NCI-H2227 (cell line): ENCODE measurements around the gene TFB2M.

Experiments
- DNase-seq: peaks from one replicate; lab custom pipeline; 2025; ENCODE audit not compliant: unreplicated experiment; lab: John Stamatoyannopoulos, UW

Gene TFB2M

DNA sequence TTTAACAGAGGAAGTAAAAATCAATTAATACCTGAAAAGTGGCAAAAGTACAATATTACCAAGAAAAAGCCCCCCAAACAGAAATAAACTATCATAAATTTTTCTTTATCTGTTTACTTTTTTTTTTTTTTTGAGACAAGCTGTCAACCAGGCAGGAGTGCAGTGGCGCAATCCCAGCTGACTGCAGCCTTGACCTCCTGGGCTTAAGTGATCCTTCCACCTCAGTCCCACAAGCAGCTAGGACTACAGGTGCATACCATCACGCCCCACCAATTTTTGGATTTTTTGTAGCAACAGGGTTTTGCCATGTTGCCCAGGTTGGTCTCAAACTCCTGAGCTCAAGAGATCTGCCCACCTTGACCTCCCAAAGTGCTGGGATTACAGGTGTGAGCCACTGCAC lies 8.0 kb downstream of the TFB2M start:
- no peak for DNase-seq

DNA sequence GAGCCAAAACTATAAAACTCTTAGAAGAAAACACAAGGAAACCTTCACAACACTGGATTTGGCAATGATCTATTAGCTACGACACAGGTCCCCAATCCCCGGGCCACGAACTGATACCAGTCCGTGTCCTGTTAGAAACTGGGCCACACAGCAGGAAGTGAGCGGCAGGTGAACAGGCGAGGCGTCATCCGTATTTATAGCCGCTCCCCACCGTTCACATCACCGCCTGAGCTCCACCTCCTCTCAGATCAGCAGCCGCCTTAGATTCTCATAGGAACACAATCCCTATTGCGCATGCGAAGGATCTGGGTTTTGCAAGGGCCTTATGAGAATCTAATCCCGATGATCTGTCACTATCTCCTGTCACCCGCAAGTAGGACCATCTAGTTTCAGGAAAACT lies 11.9 kb downstream of the TFB2M start:
- no peak for DNase-seq

DNA sequence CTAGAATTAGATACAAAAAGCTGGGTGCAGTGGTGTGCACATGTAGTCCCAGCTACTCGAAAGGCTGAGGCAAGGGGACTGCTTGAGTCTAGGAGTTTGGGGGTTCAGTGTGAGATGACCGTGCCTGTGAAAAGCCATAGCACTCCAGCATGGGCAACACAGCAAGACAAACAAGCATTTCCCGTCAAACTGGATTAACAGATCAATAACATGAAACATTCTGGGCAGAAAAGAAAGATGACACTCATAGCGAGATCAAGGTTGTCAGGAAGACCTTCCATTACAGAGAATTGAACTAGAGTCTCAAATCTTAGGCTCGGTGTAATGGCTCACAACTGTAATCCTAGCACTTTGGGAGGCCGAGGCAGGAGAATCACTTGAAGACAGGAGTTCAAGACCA lies 14.0 kb downstream of the TFB2M start:
- DNase-seq: no peak

DNA sequence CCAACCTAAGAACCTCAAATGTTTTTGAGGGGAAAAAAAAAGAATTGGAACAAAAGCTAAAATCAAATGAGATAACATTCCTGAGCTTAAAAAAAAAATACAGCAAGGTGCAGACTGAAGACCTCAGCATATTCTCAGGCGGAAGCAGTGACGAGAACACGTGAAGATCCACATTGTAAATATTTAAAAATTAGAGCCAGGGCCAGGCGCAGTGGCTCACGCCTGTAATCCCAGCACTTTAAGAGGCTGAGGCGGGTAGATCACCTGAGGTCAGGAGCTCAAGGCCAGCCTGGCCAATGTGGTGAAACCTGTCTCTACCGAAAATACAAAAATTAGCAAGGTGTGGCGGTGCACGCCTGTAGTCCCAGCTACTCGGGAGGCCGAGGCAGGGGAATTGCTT lies 15.7 kb downstream of the TFB2M start:
- no peak for DNase-seq

DNA sequence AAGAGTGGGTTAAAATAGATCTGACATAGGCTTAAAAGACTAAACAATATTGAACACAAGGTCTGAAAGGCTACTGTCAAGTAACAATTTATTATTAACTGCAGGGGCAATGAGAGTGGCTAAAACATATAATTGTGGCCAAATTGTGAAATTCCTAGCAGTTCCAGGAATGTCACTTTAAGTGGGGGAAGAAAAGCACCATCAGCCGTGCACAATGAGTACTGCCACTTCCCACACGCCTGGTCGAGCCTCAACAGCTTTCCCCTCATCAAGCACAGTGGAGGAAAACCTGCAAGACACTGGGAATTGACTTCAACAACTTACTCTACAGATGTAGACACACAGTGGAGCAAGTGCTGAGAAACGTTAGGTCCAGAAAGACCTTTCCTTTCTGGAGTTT lies 16.4 kb downstream of the TFB2M start:
- no peak for DNase-seq

DNA sequence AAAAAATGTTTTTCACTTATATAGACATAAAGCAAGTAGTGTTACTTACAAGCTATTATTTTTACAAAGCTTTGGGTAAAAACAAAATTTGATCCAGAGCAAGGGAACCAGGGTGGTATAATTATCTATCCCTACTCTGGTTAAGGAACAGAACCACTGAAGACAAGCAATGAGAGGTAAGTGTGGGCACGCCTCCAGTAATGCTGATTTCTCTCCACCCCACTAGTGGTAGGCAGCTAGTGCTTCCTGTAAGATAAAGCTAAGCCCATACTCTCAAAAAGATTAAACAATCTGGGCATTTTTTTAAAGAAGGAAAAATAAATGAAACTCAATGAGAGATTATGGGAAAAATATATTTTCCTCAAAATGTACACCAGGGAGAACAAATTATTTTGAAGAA lies 22.1 kb downstream of the TFB2M start:
- no peak for DNase-seq

DNA sequence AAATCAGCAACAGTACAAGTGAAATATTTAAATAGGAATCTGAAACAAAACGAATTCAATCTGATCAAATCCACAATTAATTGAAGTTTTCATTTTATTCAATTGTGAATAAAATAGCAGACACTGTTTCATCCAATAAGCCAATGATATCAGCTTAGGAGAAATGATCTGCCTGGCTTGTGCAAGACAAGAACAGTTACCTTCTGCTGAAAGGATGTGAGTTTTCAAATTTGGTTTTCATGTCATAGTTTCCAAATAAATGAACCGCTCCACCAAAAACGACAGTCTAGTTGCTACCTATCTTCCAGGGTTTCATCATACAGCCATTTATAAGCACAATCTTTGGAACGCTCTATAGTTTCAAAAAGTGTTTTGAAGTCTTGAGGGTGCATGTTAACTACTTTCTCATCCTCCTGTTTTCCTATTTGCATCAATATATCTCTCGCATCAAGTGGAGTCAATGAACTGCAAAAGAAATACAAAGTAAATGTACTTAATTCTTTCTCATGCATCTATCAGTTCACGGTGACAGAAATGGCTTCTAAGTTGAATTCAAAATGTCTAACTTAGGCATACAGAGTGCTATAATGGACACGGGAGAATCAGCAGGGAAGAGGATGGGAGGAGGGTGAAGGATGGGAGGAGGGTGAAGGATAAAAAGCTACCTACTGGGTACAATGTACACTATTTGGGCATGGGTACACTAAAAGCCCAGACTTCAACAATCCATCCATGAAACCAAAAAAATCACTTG lies 25.1 kb downstream of the TFB2M start:
- no peak for DNase-seq

DNA sequence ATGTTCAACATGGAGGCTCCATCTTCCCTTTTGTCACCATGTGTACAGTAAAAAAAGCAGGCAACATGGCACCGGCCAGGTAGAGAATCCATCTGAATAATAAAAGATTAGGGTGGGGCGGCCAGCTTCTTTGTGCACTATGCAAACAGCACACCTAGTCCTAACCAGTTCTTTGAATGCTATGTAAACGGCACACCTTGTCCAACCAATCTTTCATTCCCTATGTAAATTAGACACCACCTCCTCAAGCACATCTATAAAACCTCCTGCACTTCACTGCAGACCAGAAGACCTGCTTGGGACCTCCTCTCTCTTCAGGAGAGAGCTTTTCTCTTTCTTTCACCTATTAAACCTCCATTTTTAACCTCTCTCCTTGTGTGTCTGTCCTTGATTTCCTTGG lies 28.2 kb downstream of the TFB2M start:
- DNase-seq: no peak

DNA sequence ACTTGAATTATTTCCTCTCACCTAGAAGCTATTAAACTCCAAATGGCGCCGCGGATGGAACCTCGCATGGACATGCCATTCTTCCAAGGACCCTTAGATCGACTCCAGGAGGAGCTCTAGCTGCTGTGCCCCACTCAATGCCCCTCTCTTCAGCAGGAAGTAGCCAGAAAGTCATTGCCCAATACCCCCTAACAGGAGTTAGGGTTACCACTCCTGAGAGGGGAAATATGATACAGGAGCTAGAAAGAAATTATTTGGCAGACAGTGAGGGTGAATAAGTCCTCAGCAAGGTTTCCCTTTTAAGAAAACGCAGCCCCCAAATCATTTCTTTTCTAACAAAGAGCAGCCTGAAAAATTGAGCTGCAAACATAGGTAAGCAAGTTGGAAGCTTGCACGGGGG lies 28.6 kb downstream of the TFB2M start:
- no peak for DNase-seq

DNA sequence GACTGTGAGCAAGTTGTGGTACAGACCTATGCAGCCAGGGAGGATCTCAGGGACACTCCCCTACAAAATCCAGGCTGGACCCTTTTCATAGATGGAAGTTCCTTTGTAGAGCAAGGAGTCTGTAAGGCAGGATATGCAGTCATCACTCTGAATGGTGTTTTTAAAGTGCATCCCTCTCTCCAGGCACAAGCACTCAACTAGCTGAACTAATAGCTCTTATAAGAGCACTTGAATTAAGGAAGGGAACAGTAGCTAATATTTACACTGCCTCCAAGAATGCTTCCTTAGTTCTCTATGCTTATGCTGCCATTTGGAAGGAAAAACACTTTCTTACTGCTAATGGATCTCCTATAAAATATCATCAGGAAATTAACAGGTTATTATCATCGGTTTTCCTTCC lies 31.9 kb downstream of the TFB2M start:
- peak; percentile 18 for DNase-seq

DNA sequence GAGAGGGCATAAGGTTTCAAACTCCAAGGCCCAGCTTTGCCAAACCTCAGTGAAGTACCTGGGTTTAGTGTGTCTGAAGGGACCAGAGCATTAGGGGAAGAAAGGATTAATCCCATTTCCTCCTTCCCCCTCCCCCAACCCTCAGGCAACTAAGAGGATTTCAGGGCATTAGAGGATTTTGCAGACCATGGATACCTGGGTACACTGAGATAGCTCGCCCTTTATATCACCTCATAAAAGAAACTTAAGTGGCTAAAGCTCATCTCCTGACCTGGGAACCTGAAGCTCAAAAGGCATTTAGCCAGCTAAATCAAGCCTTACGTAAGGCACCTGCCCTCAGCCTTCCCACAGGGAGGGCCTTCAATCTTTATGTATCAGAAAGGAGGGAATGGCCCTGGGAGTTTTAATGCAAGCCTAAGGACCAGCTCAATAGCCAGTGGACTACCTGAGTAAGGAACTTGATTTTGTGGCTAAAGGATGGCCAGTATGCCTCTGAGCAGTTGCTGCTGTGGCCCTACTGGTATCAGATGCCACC lies 32.6 kb downstream of the TFB2M start:
- DNase-seq: no peak

DNA sequence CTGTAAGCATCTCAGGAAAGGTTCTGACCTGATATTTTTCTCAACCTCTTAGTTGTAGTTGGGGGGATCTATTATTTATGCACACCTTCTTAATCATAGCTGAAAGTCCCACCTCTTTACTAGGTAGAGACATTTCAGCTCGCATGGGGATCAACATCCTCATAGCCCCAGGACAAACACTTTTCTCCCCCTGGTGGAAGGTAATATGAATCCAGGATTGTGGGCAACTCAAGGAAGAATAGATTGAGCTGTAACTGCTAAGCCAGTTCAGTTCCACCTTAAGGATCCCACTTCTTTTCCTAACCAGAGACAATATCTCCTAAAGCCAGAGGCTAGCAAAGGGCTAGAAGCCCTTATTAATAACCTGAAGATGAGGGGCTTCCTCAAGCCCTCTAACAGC lies 33.5 kb downstream of the TFB2M start:
- no peak for DNase-seq

DNA sequence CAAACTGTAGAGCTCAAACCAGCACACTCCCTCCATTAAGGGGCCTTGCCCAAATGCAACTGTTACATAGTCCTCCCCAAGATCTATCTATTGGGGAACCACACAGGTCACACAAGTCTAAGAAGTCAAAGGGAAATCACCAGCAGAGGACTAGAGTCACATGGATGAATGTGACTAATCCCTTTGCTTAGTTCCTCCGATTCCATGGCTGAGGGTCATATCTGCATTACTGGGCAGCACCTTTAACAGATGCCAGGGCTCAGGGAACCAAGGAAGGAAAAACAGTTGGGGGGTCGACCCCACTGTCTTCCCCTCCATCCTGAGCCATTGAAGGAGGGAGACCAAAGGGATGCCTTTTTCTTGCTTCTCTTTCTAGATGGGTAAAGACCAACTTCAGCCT lies 35.6 kb downstream of the TFB2M start:
- no peak for DNase-seq

DNA sequence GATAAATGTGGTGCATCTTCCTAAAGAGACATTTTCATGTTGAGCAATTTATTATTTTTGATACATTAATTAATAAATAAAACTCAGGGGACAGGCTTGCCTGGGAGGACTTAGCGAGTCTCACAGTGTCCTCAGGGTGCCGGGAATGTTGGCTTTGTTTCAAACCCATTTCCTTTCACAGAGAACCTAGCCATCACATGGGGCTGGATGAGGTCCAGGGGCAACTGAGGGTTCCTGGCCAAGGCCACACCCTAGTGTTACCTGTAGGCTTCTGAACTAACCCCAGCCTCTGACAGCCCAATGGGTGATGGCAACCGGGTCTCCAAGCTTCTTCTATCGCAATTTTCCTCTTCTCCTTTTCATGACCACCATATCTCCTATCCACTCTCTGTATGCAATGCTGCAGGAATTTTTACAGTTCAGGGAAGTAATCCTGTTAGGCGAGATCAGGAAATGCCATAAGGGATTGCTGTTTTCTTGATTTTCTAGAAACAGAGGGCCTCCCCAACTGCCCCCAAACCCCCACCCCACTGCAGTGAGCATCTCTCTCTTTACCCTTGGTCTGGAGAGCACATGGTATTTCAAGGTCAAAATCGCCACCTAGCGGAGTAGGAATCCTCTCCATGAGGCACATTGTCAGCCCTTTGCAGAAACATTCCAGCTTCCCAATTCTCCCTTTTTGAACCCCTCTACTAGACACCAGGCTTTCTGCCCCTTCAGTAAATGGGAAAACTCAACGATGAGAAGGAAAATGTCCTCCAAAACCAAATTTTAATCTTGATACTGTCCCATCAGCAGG lies 36.9 kb downstream of the TFB2M start:
- DNase-seq: no peak

DNA sequence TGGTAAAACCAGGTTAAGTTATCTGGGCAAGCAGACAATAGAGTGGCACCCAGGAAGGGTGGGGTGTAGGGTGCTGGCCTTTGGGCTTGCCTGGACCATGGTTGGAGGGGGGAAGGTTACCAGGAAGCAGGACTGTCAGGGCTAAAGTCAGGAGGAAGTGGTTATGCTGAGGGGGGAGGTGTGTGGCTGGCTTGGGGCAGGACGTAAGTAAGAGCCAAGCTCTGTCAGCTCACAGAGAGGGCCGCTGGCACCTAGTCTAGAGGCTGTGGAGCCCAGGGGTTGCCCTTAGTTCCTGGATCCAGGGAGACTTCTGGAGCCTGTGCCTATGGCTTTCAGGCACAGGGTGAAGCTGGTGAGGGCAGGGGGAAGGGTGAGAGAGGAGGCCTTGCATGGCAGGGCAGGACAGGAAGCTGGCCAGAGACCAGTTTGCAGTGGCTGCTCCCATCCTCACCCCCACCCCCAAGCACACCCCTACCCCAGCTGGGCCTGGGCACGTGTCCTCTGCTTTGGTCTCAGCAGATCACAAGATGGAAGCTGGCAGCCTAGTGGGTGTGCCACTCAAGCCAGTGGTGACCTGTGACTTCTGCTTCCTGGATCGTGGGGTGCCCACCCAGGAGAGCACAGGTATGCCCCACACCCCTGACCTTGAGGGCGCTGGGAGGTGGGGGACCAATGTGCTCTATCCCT lies 38.5 kb downstream of the TFB2M start:
- no peak for DNase-seq

DNA sequence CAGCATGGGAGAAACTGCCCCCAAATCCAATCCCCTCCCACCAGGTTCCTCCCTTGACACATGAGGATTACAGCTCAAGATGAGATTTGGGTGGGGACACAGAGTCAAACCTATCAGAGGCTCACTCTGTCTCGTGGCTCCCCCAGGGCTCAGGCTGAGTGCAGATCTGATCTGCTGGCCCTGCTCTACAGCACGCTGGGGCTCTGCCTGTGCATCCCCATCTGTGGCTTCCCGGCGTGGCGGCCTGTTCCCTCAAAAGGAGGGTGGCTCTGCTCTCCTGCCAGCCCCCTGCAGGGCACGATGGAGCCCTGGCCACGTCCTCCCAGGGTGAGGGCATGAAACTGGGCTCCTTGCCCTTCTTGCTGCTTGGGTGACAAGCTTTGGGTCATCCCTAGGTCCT lies 39.1 kb downstream of the TFB2M start:
- DNase-seq: no peak

DNA sequence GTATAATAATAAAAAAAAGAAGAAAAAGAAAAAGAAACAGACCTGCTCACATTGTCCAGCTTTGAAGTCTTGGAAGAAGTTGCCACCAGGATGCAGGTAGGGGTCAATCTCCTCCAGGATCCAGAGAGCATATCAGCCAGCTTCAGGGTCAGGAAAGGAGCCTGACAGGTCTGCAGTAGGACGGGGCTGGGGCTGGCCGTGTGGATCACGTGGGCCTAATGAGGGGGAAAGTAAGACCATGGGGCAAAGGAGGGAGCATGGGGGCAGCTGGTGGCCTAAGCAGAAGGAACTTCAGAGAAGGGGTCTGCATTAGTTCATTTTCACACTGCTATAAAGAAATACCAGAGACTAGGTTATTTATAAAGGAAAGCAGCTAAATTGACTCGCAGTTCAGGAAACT lies 39.7 kb downstream of the TFB2M start:
- no peak for DNase-seq

DNA sequence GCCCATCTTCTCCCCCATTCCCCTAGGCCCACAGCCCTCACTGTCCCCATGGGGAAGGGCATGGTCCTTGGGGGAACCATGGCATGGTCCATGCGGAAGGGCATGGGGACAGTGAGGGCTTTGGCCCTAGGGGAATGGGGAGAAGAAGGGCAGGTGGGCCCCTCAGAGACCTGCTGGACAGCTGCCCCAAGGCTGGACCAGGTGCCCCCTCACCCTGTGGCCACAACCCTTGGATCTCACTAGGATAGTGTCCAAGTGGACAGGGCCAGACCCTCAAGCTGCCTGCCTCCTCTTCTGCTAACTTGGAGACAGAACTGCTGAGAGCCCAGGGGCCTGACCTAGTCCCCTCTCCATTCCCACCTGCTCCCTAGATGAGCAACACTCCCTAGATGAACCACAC lies 46.5 kb downstream of the TFB2M start:
- no peak for DNase-seq

DNA sequence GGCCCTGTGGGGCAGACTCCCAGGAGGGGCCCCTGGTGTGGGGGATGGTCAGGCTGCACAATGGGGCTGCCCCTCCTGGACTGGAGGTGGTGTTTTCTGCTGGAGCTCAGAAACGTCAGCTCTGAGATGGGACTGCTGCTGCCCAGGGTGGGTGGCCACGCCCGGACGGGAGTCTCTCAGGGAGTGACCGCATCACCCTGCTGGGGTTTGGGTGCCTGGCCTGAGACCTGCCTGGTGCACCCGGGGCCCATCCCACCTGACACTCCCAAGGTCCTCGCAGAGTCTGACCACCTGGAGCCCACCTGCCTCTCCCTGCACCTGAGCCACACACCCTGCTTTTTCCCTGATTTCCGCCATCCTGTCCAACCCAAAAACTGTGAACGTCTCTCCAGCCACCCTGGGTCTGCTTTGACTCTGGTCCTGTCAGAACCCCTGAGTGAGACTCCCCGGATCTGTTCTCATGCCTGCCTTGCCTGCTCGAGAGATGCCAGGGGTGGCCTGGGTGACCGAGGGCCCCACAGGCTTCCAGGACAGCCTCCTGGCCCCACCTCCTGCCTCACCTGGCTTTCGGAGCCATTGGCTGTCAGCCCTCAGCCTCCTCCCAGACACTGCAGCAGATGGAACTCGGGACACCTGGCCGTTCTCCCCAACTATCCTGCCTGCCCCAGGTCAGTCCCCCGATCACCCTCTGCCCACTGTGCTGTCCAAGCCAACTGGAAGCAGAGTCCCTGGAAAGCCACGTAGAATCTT lies 47.4 kb downstream of the TFB2M start:
- no peak for DNase-seq

DNA sequence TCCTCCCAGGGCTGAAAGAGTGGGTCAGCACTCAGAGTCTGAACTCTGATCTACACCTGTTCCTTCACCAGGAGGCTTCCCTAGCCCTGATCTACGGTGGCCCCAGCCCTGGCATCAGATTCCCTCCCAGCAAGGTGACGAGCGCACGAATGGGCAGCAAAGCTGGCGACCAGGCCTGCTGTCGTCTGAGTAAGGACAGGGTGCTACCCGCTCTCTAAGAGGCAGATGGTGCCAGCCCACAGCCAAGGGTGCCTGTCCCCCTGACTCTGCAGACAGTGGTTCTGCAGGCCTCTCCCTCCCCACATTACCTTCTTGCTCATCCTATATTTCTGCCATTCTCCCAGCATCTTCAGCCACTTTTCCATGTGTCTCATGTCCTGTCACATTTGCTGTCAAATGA lies 48.7 kb downstream of the TFB2M start:
- DNase-seq: no peak

DNA sequence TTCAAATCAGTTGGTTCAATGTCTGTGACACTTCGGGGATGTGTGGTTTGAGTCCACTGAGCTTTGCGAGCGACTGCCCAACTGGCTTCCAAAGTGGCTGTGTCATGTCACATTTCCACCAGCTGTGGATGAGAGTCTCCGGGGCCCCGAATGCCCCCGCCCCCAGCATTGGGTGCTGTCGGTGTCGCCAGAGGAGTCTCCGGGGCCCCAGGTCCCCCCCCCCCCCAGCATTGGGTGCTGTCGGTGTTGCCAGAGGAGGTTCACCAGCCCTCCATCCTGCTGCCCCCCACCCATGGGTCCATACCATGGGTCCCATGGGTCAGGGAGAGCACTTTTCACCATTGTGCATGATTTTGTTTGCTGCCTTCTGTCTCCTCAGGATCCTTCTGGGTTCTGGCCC lies 49.9 kb downstream of the TFB2M start:
- DNase-seq: no peak
